HCT116 (cell line): Measurements from ENCODE around the gene SUB1.

Experiments used
- CTCF ChIP-seq, 3 experiments: fragments of 200-600 bp in 1 of 3; sonication (generic) in 1 of 3; IDR thresholded peaks in 2 of 3; conservative IDR thresholded peaks in 1 of 3; 2 replicates each; pipeline ENCODE4 v1.5.1; 2012 to 2017; ENCODE audit warnings: low read depth in 2 of 3, low read length in 2 of 3, antibody characterized with exemption in 1 of 3, borderline replicate concordance in 1 of 3, control low read depth in 1 of 3, mild to moderate bottlenecking in 1 of 3, mixed read lengths in 1 of 3, mixed run types in 1 of 3, moderate library complexity in 1 of 3; ENCODE audit not compliant: insufficient read depth in 1 of 3
- ELF1 ChIP-seq: IDR thresholded peaks from 2 replicates; pipeline ENCODE4 v1.6.1; 2012; ENCODE audit warnings: low read depth, borderline replicate concordance
- POLR2A ChIP-seq: IDR thresholded peaks from 2 replicates; pipeline ENCODE4 v1.7.0; 2011; ENCODE audit warnings: borderline replicate concordance; ENCODE audit not compliant: insufficient read depth, insufficient read length; ENCODE audit errors: extremely low read depth
- YY1 ChIP-seq: IDR thresholded peaks from 2 replicates; pipeline ENCODE4 v1.6.1; 2011; ENCODE audit warnings: low read length, low read depth, moderate library complexity, mild to moderate bottlenecking; ENCODE audit not compliant: insufficient replicate concordance; ENCODE audit errors: extremely low read depth

- no peak for TF ChIP-seq ELF1
- TF ChIP-seq YY1, result no peak
- no peak for TF ChIP-seq POLR2A
- TF ChIP-seq CTCF (IDR thresholded peaks at IDR 0.05 in 2 of 3, conservative IDR thresholded peaks at IDR 0.05 in 1 of 3; ENCODE audit: borderline replicate concordance in 1 of 3, insufficient read depth in 1 of 3, low read depth in 2 of 3, low read length in 2 of 3), result peak; percentile 45 to 65 (median 61); a peak in 5 of 6 replicates
These were observed 4.8 kb downstream of the SUB1 start for GRCh38 chr5:32589942-32590869.
